DMS 273 (cell line): ENCODE data around the gene HSD17B2.

Source experiments
- DNase-seq: peaks from one replicate; lab custom pipeline; 2025; ENCODE audit not compliant: unreplicated experiment; lab: John Stamatoyannopoulos, UW

HSD17B2 gene

DNA sequence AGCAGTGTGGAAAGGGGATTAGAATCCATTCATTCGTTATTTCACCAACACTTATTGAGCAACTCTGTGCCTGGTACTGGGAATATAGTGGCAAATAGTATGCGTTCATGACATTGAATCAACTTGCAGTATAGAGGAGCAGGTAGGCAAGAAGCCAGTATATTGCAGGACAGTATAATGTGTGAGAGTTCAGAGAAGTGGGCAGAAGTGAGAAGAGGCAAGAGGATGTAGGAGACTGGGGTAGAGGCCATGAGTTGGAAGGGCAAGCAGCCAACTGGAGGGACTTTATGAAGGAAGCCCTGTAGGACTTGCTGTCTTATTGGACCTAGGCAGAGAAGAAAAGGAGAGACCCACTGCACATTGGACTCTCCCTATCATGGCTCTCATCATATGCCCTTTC lies 12.3 kb downstream of the HSD17B2 start:
- DNase-seq: no peak

DNA sequence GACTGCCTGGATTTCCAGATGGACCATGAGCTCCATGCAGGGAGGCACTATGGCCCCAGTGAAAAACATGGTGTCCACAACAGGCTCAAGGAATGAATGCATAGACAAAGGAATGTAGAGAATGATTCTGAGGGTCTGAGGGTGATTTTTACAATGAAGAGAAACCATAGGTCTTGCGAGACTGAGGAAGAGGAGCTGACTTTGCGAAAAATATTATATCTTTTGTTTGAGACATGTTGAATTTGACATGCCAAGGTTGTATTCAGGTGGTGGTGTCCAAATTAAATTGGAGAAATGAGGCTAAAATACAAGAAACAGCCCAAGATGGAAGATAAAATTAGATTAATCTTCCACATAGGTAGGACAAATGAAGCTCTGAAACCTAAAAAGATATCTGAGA lies 12.7 kb downstream of the HSD17B2 start:
- no peak for DNase-seq

DNA sequence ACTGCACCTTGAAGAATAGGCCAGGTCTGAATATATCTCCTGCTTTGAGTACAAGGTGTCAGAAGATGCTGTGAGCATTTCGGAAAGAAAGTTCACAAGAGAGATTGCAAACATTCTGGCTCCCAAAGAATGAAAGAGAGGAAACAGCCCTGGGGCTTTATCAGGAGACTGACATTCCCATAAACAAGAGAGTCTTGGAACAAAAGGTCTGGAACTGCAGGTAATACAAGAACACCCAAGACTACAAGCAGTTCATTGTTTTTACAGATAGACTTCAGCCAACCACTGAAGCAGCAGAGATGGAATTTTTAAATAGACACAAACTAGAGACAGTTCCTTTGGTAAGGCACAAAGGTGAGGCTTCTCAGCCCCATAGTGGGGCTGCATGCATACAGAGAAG lies 14.4 kb downstream of the HSD17B2 start:
- no peak for DNase-seq

DNA sequence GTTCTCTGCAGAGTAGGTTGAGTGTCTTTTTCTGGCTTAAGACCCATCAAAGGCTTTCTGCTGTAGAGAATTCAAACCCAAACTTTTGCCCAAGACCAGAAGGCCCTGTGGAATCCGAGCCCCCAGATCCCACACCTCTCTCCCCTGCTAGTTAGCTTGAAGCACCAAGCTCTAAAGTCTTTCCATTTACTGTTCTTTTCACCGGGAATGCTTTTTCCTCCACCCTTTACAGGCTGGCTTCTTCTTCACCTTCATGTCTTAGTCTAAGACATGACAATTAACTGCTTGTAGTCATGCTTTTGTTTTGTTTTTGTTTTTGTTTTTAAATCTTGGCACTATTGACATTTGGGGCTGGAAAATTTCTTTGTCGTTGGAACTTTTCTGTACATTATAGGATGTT lies 15.5 kb downstream of the HSD17B2 start:
- no peak for DNase-seq

DNA sequence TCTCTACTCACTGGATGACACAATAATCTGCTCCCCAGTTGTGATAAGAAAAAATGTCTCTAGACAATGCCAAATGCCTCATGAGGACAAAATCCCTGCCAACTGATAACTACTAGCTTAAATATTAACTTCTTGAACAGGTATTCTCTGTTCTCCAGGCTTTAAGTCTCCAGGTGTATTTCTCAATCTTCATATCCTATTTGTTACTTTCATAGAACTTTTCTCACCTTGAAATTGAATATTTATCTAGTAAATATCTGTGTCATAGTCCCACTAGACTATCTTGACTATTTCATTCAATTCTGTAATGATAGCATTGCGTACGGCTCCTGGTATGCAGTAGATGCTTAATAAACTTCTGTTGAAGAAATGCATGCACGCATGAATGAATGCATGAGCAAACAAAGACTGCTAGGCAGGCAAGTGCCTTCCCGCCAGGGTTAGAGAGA lies 15.9 kb downstream of the HSD17B2 start:
- no peak for DNase-seq

DNA sequence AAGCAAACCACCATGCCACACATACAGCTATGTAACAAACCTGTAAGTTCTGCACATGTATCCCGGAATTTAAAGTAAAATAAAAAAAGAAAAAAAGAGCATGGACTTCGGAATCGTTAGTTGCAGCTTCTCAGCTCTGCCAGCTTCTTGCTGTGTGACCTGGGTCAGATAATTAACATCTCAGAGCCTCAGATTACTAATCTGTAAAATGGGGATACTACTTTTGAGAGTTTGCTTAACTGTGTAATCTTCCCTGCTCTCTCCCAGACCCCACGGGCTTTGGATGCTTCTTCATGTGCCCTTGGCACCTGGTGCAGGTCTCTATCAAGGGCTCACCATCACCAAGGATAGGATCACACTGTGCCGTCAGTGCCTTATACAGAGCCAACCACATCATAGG lies 16.6 kb downstream of the HSD17B2 start:
- DNase-seq: no peak

DNA sequence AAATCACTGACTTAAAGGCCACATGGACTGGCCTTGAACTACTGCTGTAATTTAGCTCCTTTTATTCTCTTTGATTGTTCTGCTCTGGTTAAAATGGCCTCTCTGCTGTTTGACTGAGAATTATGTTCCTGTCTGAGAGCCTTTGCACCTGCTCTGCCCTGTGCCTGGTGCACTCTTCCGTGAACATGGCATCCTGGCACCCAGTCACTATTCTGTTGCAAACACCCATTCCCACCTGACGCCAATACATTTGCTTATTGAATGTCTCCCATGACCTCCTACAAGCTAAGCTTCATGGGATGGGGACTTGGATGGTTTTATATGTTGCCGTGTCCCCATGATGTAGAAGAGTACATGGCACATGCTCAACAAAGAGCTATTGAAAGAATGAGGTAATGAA lies 20.1 kb downstream of the HSD17B2 start:
- no peak for DNase-seq

DNA sequence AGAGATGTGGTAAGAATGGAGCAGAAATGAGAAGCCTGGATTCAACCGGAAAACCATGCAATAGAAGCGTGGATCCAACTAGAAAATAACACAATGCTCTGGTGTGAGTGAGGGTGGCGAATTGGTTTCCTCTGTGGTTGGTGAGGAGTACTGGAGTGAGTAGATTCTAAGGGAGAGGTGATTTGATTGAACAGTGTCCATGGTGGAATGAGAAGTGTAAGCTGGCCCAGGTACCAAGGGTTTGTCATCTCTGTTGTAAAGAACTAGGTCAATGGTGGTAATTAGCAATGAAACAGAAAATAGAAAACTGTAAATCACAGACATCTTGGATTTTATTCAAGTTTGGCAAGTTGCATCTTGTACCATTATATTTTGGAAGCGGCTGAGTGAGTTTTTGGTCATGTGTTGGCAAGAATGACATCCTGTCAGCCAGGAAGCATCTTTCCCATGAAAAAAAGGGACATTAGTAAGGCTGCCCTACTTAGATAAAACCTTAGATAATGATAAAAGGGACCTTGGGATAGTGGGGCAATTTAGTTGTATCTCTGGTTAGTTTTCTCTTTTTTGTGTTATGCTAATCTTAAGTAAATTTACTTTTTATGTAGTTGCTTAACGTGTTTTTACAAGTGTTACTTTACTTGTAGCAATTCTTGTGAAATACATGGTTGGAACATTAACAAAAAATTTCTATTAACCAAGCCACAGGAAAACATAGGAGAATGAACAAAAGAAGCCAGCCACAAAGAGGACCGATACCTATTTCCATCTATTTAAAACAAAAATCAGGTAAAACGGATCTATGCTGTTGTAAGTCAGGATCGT lies 20.9 kb downstream of the HSD17B2 start:
- no peak for DNase-seq

DNA sequence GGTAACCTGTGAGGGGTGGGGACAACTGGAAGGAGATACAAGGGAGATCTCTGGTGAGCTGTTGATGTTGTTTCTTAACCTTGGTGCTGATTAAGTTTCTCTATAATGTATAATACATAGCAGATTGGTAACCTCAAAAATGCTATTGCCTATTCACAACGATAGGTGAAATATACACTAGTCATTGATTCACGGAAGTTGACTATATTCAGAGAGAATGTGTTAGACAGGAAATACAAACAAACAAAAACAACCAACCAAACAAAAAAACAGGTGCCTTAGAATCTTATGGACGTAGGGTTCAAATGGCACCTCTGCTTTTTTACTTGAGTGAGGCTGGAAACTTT lies 21.5 kb downstream of the HSD17B2 start:
- DNase-seq: no peak

DNA sequence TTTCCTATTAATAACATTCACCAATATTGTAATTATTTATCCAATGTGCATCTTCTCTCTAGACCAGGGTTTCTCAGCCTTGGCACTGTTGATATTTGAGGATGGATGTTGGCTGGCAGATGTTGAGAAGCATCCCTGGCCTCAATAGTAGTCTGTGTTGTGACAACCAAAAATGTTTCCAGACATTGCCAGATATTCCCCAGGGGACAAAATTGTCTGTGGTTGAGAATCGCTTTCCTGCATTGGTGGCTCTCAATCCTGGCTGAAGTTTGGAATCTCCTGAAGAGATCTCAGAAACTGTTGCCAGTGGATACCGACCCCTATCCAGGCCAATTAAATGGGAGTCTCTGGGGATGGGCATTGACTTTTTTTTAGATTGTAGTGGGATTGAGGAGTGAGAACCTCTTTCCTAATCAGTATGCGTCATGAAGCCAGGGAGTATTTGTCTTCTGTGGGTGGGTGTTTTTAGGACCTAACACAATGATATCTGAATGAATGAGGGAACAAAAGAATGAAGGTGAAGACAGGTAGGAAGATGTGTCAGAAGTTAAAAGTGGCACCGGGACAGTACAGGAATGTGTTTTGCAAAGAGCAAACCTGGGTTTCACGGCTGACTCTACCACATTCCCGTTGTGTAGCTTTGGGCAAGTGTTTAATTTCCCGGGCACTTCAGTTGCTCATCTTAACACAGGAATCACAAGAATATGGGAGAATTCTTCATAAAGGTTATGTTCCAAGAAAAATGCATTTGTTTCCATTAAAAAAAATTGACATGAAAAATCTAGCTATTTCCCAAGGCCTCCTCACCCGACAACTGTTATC lies 24.3 kb downstream of the HSD17B2 start:
- DNase-seq: no peak

DNA sequence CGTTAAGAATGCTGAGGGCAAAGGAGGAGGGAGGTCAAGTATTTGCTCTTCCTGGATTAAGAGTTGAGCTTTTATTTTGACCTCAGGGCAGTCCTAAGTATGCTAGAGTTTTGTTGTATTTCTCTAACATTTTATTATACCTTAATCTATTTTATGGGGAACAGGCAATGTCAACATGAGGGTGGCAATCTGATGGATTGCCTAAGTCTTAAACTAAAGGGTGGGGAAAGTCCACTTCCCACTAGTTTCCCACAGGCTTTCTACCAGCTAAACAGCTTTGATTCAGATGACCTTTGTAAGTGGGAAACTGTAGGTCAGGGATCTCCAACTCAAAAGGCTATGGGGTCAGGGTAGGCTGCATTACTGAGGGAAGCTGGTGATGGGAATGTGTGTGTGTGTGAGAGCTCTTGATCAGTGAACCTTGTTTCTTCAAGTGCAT lies 24.9 kb downstream of the HSD17B2 start:
- DNase-seq: no peak

DNA sequence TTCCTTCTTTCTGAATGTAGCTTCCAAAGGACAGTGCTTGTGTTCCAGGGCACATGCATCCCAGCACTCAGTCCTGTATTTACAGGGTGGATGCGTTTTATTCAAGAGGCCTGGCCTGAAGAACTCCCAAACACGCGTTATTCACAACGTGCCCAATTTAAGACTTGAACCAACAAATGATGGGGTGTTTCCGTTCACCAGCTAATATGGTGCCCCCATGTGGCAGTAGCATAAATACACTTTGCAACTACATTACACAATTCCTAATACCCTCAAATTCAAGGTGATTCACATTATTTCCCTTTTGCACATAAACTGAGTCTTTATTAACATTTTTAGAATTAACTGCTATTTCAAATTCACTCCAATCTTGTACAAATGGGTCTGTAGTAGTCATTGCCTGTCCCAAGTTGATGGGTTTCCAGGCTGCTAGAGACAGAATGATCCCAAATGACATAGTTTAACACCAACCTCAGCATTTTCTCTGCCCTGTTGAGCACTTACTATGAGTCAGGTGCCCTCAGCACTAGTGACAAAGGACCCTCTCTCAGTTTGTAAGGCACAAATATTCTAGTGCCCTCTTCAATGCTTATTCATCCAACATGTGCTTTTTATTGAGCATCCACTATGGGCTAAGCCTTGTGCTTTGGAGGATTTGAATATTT lies 26.9 kb downstream of the HSD17B2 start:
- DNase-seq: peak; percentile 65

DNA sequence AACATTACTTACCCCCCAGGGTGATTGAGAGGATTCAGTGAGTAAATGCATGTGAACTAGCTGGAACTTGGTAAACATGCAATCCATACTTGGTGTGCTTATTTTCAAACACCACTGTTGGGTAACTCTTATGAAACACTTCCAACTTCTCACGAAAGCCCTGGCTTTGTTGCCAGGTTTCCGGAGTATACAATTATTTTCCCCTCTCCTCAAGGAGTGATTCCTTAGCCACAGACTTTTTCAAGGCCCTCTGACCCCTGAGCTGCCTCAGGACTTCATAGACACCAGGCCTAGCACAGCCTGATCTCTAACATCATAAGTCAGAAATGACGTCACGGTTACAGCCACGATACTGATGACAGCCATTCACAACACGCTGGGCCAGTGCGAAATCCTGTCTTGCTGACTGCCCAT lies 27.6 kb downstream of the HSD17B2 start:
- DNase-seq: no peak

DNA sequence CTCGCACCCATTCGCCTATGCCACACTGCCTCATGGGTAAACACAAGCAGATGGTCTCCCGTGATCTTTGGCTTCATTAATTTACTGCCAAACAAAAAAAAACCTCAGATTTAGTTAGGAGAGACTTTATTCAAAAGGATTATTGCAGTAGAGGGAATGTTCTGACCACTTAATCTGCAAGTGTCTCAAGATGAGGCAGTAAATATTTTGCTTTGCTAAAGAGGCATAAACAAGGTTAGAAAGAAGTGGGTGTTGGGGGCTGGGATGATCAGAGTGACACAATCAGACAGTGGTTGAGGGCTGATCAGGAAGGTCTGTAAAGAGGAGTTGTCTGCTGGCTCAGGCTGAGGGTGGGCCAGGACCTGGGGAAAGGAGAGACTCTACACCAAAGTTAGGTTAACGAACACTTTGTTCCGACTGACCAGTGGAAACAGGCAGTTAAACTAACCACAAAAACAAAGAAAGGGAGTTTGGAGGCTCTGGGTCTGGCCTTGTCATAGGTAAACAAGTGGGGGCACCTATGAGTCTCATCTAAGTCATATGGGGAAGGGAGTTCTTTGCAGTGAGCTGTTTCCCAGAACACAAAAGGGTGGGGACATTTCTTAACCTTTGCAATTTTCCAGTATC lies 28.5 kb downstream of the HSD17B2 start:
- DNase-seq: no peak

DNA sequence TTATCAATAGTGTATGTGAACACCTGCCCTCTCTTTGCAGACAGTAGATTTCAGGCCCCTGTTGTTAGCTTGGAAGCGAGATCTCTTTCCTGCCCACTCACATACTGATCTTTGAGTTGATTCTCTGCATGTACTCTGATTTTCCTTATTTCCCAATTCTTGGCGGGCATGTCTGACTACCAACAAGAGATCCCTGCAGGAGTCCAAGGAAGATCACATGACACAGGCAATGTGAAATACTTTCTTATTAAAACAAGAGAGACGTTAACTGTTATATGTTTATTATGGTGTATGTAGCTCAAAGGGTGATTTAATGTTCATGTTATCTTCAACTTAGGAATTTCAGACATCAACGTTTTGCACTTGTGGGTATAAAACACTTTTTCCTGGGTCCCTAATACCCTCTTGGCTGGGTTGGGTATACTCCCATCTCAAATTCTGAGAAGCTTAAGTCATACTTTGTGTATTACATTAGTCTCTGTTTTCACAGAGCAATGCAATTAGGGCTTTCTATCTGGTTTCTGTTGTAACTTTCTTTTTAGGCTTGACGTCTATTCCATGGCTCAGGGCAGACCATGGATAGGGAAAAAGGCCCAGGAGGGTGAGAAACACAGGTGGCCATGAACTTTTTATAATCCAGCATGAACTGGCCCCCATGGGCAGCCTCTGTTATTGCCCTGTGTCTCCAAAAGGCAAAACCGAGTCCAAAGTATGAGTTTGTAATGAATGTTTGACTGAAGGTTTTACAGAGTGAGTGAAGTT lies 32.2 kb downstream of the HSD17B2 start:
- DNase-seq: no peak

DNA sequence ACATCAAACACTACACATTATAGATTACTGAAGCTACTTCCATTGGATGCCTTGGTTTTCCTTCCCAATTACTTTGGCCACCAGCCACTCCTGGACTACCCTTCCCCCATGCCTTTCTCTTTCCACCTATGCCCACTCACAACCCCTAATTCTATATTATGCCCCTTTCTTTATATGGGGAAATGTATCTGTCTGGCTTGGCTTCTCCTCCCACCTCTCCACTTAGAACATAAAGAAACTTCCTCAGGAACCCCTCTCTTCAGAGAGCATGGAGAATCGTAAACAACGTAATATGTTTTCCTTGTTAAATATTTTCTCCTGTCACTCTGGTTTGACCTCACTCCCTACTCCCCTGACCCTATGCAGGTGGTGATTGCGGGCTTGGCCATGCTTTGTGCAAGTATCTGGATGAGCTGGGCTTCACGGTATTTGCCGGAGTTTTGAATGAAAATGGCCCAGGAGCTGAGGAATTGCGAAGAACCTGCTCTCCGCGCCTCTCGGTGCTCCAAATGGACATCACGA lies 32.8 kb downstream of the HSD17B2 start:
- DNase-seq: no peak

DNA sequence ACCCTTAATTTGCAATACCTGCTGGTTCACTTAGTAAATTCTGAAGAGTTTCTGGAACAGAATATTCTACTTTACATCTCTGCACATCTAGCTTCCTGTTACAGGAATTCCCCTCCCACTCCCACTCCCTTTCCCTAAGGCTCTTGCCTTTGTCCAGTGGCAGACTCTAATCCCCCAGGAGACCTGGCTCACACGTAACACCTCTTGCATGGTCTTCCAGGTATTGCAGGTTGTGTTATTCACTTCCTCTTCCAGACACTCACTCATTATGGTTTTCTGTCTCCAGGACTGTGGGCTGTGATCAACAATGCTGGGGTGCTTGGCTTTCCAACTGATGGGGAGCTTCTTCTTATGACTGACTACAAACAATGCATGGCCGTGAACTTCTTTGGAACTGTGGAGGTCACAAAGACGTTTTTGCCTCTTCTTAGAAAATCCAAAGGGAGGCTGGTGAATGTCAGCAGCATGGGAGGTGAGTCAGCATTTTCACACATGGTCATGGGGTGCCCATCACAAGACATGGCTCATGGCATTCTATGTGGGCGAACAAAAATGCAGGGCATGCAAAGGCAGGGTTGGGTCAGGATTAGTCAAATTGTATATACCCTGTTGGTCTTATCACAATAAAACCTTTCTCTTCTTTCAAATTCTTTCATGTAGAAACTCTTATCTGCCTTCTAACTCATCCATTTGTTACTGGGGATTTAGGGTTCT lies 35.8 kb downstream of the HSD17B2 start:
- DNase-seq: no peak

DNA sequence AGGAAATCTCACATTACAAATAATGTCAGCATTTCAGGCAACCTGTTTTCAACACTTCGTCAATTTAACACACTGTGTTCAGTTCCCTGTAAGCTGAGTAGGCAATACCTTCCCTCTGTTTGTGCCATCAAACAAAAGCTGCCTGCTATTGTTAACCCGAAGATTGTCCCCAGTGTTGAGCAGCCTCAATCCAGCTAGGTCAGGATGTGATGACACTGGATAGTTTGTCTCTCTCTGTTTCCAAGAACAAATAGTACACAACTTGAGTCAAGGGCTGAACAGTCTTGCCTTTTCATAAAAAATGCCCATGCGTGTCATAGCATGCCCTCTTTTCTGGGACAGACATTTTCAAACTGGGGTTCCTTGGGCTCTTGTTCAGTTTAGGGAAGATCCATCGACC lies 36.4 kb downstream of the HSD17B2 start:
- no peak for DNase-seq

DNA sequence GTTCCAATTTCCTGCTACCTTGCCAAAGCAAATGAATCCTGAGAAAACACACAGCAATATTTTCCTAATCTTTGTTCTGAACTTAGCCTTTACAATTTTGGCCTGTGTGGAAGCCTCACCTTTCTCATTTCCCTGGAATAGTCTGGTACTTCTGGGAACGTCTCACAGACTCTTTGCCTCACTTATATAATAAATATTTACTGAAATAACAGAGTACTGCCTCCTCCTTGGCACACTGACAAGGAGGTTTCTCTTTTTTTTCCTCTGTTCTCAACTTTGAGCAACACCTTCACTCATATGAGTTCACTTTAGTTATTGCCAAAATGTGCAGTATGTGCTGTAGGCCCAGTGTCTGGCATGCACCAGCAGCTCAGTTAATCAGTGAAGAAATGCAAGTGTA lies 37.3 kb downstream of the HSD17B2 start:
- no peak for DNase-seq
